OCI-LY1 (cell line): ENCODE results near the gene NFAM1.
A peak's percentile ranks its signal among the peaks of the same experiment; 100 is the strongest.

Experiments used
- CTCF ChIP-seq: fragments of 200-600 bp; sonication (generic), shearing (Covaris generic); IDR thresholded peaks from 2 replicates; pipeline ENCODE4 v1.5.1; 2017; ENCODE audit warnings: mild to moderate bottlenecking, antibody characterized with exemption, low read length, moderate library complexity, mixed read lengths
- EZH2 ChIP-seq: fragments of 200-600 bp; sonication (generic), shearing (Covaris generic); IDR thresholded peaks from 2 replicates; pipeline ENCODE4 v1.8.0; 2017; ENCODE audit warnings: borderline replicate concordance, mixed run types, mild to moderate bottlenecking, antibody characterized with exemption, low read length, moderate library complexity, mixed read lengths

- TF ChIP-seq CTCF: peak; percentile 74
- no peak for TF ChIP-seq EZH2
Measured at GRCh38 chr22:42473484-42474193, 41.4 kb upstream of the NFAM1 start.
